ENCODE data around the gene RAD51B. TPM values are rescaled to one million over a fixed set of nuclear protein-coding genes. Genes with fewer than 3 reads are reported as not detected.

RAD51B gene
- total RNA-seq, 4 donors from 2014 or later, result 6.2 to 39.9 (median 12.9) TPM

GRCh38 chr14:68439676-68440075 is 620.1 kb downstream of the RAD51B start:
- no peaks in the 10 kb centered on the region for H3K36me3 ChIP-seq
- WGBS, 2 donors, result 78 to 95% methylated on average over 2 of the region's 2 CpGs
- DNase-seq, result no peak
- no peak overlapping the region for H3K4me3 ChIP-seq
- peaks cover 2 to 16% (median 2%) of the 10 kb centered on the region in 3 donors for H3K4me1 ChIP-seq
- TF ChIP-seq CTCF (IDR thresholded peaks at IDR 0.05) (no peak), POLR2A (IDR thresholded peaks at IDR 0.05) (no peak)
- no peaks in the 10 kb centered on the region for H3K27me3 ChIP-seq
- intact Hi-C loops (cut with DNase I), result no loop called here
- no peak overlapping the region for H3K27ac ChIP-seq
- no peaks in the 10 kb centered on the region for H3K9me3 ChIP-seq

DNA sequence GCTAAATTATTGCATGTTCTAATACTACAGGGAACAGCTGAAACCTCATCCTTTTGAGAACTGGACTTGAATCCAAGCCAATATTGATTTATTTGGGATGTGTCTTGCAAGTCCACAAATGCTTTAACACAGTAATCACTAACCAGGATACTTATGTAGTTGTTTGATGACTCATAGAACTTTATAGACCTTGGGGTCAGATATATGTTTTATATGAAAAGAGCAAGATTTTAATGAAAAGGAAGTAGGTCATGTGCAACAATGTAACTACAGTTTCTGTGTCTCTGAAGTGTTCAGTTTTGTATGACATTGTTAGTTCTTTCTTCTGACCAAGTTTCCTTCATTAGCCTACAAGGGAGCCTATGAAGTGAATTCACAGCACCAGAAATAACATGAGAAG is 621.2 kb downstream of the RAD51B start:
- TF ChIP-seq CTCF (IDR thresholded peaks at IDR 0.05), result no peak
- no peak for TF ChIP-seq POLR2A (IDR thresholded peaks at IDR 0.05)
- no peak overlapping the region for H3K27ac ChIP-seq
- H3K4me3 ChIP-seq, result no peak overlapping the region
- no peaks in the 10 kb centered on the region for H3K27me3 ChIP-seq
- no peak for DNase-seq
- H3K9me3 ChIP-seq, result no peaks in the 10 kb centered on the region
- intact Hi-C loops (cut with DNase I), result no loop called here
- H3K36me3 ChIP-seq, result no peaks in the 10 kb centered on the region
- peaks cover 5 to 23% (median 7%) of the 10 kb centered on the region in 3 donors for H3K4me1 ChIP-seq

DNA sequence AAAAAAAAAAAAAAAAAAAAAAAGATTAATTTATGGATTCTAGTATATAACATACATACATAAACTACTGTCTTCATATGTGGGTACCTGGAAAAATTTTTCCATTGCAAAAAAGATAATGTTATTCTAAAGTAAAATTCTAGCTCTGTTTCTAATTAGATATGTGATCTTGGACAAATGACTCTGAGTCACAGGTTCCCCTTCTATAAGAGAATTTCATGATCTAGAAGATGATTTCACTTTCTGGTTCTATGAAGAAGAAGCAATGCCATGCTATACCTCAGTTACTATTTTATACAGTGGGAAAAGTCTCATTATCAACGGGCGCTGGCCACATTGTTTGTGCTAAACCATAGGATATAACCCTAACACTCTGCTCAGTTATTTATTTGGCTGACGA is 622.0 kb downstream of the RAD51B start:
- intact Hi-C loops (cut with DNase I), result no loop called here

DNA sequence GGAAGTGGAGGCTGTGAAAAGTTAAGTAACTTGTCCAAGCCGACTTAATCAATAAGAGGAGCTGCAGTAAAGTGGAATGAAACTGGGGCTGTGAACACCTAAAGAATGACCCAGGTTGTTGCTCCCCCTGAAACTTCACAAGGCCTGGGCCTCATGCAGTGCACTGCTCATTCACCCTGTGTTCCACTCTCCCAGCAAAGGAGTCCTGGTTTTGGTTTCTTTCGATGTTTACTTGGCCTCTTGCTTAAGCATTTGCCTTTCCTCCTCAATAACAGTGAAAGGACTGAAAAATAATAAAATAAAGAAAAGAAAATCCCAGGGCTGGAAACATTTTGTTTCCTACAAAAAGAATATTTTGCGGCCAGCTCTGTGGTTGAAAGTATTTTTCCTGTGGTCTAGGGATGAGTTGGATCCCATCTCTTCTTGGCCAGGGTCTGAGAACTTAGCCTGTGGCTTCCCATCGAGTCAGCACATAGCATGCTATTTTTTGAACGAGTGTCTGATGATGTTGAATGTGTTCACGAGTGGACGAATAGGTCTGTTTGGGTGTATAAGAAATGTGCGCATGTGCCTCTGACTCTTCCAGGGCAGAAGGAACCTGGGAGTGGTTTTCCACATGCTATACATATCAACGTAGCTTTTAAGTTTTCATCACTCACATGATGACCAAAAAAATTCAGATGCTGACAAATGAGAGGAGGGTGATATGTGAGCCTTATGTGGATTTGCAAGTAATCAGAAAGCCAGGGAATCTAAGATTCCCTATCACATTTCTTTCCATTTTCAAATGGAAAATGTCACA is 623.5 kb downstream of the RAD51B start:
- Histone ChIP-seq H3K9me3 (no peaks in the 10 kb centered on the region), H3K4me1 (peaks cover 5 to 39% (median 9%) of the 10 kb centered on the region in 3 donors), H3K4me3 (no peak overlapping the region), H3K27me3 (no peaks in the 10 kb centered on the region), H3K27ac (peak overlapping the region in 1 of 4 donors; percentile 18), H3K36me3 (no peaks in the 10 kb centered on the region)
- 76 to 83% methylated on average over 9 of the region's 9 CpGs for WGBS, 2 donors
- no peak for DNase-seq
- TF ChIP-seq CTCF (IDR thresholded peaks at IDR 0.05), result no peak
- intact Hi-C loops (cut with DNase I), result no loop called here

More for the DNA sequence above, 622.0 kb downstream of the RAD51B start:
- Histone ChIP-seq H3K4me1 (peaks cover 5 to 25% (median 7%) of the 10 kb centered on the region in 3 donors), H3K4me3 (no peak overlapping the region), H3K36me3 (no peaks in the 10 kb centered on the region), H3K27me3 (no peaks in the 10 kb centered on the region), H3K9me3 (no peaks in the 10 kb centered on the region), H3K27ac (no peak overlapping the region)
- TF ChIP-seq CTCF (IDR thresholded peaks at IDR 0.05), result no peak
- TF ChIP-seq POLR2A (IDR thresholded peaks at IDR 0.05), result no peak
- no peak for DNase-seq
- 93% methylated on average over 3 of the region's 3 CpGs for WGBS, 2 donors

DNA sequence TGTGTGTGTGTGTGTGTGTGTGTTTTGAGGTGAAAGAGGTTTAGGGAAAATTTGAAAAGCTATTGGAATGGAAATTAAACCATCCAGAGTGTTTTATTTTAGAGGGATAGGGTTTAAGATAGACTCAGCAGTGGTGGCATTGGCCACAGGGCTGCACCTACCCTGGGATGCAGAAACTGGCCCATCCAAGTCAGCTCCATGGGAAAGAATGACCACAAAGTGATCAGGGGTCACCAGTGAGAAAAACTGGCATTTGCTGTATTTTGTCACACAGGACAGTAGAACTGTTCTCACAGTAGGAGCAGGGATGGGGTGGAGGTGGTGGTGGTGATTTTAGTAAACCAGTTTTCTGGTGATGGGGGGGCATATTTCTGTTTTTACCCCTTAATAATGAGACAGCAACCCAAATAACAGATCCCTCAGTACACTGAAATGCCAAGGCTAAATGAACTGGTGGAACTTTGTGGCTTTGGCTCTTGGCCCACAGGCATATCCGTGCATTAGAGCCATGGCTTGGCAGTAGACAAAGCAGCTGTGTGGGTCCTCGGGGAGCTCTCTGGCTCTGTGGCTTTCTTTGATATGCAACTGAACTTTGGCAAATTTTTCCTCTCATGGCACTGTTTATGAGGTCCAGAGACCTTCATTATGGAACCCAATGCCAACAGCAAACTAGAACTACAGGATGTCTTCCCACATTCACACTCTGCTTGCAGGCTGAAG is 625.0 kb downstream of the RAD51B start:
- intact Hi-C loops (cut with DNase I), result no loop called here
- Histone ChIP-seq H3K4me1 (peaks cover 5 to 55% (median 13%) of the 10 kb centered on the region in 3 donors), H3K9me3 (no peaks in the 10 kb centered on the region), H3K4me3 (no peak overlapping the region), H3K27me3 (no peaks in the 10 kb centered on the region), H3K27ac (no peak overlapping the region), H3K36me3 (no peaks in the 10 kb centered on the region)
- 14 to 18% methylated on average over 2 of the region's 2 CpGs for WGBS, 2 donors
- DNase-seq, result no peak
- TF ChIP-seq CTCF (IDR thresholded peaks at IDR 0.05) (no peak), POLR2A (IDR thresholded peaks at IDR 0.05) (no peak)
